ENCODE data around the gene C10orf71.

GRCh38 chr10:49293208-49293603 lies 5.8 kb upstream of the C10orf71 start:
- TF ChIP-seq CTCF (conservative IDR thresholded peaks at IDR 0.05; ENCODE audit: low read depth, low read length) = no peak
- no peak for TF ChIP-seq EZH2 (IDR thresholded peaks at IDR 0.05; ENCODE audit: borderline replicate concordance, low read depth, low read length, poor library complexity, severe bottlenecking)
